ENCODE results near the gene PRG3.

The PRG3 gene

DNA sequence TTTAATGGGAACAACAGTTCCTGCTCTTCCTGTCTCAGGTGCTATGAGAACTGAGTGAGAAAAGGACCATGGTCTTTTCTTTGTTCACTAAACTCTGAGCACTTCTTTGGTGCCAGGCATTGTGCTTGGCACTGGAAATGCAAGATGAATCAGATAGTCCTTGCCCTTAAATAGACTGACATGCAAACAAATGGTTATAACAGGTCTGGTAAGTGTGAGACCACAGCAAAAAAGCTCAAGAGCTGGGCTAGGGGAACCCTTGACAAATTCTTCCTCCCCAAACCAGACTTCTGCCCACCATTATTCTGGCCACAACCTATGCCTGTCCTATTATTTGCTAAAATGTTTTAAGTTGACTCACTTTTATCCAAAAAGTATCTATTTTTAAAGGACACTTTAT, 40.9 kb upstream of the PRG3 start:
- TF ChIP-seq, protein P1, sequence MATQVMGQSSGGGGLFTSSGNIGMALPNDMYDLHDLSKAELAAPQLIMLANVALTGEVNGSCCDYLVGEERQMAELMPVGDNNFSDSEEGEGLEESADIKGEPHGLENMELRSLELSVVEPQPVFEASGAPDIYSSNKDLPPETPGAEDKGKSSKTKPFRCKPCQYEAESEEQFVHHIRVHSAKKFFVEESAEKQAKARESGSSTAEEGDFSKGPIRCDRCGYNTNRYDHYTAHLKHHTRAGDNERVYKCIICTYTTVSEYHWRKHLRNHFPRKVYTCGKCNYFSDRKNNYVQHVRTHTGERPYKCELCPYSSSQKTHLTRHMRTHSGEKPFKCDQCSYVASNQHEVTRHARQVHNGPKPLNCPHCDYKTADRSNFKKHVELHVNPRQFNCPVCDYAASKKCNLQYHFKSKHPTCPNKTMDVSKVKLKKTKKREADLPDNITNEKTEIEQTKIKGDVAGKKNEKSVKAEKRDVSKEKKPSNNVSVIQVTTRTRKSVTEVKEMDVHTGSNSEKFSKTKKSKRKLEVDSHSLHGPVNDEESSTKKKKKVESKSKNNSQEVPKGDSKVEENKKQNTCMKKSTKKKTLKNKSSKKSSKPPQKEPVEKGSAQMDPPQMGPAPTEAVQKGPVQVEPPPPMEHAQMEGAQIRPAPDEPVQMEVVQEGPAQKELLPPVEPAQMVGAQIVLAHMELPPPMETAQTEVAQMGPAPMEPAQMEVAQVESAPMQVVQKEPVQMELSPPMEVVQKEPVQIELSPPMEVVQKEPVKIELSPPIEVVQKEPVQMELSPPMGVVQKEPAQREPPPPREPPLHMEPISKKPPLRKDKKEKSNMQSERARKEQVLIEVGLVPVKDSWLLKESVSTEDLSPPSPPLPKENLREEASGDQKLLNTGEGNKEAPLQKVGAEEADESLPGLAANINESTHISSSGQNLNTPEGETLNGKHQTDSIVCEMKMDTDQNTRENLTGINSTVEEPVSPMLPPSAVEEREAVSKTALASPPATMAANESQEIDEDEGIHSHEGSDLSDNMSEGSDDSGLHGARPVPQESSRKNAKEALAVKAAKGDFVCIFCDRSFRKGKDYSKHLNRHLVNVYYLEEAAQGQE (IDR thresholded peaks at IDR 0.05; ENCODE audit: insufficient read depth in 1 of 2, low read depth in 2 of 2, low read length in 2 of 2) = no peak
- TF ChIP-seq SIN3A (IDR thresholded peaks at IDR 0.05; ENCODE audit: borderline replicate concordance, insufficient read depth, low read length) (no peak), POLR2AphosphoS5 (IDR thresholded peaks at IDR 0.05; ENCODE audit: low read depth, low read length) (no peak), TAF1 (IDR thresholded peaks at IDR 0.05; ENCODE audit: borderline replicate concordance, insufficient read depth, low read length) (no peak), FOXP2 (optimal IDR thresholded peaks at IDR 0.05; ENCODE audit: borderline replicate concordance, extremely low read depth, extremely low read length, insufficient read depth) (no peak)

DNA sequence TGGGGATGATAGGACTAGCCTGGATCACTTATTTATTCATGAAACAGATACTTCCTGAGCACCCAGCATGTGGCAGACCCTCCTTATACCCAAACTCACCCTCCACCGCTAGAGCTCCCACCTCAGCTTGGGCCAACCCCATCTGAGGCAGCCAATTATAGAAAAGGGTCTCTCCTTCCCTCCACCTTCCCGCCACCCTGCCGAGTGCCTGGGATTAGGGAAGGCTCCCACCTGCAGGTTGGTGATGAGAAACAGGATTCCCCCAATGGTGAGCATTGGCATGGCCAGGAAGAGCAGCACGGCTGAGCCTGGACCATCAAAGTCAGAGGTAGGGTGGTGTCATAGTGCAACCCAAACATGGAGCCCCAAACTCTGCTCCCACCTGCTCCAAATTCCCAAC, 40.1 kb upstream of the PRG3 start:
- TF ChIP-seq FOXP2 (optimal IDR thresholded peaks at IDR 0.05; ENCODE audit: borderline replicate concordance, extremely low read depth, extremely low read length, insufficient read depth) = no peak
- TF ChIP-seq, protein P1 (IDR thresholded peaks at IDR 0.05; ENCODE audit: insufficient read depth in 1 of 2, low read depth in 2 of 2, low read length in 2 of 2) = no peak

DNA sequence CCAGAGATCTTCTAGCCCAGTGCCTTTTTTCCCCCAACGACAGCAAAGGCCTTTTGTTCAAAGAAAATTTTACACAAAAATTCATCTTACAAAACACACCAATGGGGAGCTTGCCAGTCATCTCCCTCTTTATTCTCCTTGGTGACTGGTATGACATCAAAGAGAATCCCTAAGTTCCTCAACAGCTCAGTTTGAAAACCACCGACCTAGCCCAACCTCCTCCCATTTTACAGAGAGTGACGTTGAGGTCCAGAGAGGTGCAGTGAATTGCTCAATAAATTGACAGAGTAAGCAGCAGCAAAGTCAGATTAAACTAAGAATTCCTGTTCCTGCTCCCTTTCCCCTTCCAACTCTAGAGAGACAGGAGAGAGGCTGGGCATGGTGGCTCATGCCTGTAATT, 38.2 kb upstream of the PRG3 start:
- TF ChIP-seq SIN3A (IDR thresholded peaks at IDR 0.05; ENCODE audit: borderline replicate concordance, insufficient read depth, low read length) (no peak), TAF1 (IDR thresholded peaks at IDR 0.05; ENCODE audit: borderline replicate concordance, insufficient read depth, low read length) (no peak), FOXP2 (optimal IDR thresholded peaks at IDR 0.05; ENCODE audit: borderline replicate concordance, extremely low read depth, extremely low read length, insufficient read depth) (no peak), POLR2AphosphoS5 (IDR thresholded peaks at IDR 0.05; ENCODE audit: low read depth, low read length) (no peak)
- TF ChIP-seq, protein P1 (IDR thresholded peaks at IDR 0.05; ENCODE audit: insufficient read depth in 1 of 2, low read depth in 2 of 2, low read length in 2 of 2) = no peak

DNA sequence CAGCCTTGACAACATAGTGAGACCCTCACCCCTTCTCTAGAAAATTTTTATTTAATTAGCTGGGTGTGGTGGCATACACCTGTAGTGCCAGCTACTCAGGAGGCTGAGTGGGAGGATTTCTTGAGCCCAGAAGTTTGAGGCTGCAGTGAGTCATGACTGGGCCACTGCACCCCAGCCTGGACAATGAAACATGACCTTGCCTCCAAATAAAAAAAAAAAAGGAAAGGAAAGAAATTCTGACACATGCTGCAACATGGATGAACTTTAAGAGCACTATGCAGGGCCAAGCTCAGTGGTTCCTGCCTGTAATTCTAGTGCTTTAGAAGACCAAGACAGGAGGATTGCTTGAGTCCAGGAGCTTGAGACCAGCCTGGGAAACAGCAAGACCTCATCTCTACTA, 37.2 kb upstream of the PRG3 start:
- TF ChIP-seq POLR2AphosphoS5 (IDR thresholded peaks at IDR 0.05; ENCODE audit: low read depth, low read length) (no peak), TAF1 (IDR thresholded peaks at IDR 0.05; ENCODE audit: borderline replicate concordance, insufficient read depth, low read length) (no peak)

DNA sequence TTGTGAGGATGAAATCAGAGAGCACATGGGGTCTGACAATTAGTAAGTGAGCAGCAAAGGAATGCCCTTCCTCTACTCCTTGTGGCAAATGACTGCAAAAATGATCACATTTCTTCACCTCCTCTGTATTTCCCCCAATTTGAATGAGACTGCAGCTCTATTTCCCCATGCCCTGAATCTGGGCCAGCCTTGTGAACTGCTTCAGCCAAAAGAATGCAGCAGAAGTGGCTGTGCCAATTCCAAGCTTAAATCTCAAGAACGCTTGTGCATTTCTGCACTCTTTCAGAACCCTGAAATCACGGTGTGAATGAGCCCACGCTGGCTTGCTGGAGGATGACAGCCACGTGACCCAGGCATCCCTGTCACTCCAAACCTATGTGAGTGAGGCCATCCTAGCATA, 36.1 kb upstream of the PRG3 start:
- no peak for TF ChIP-seq TAF1 (IDR thresholded peaks at IDR 0.05; ENCODE audit: borderline replicate concordance, insufficient read depth, low read length)
- TF ChIP-seq FOXP2 (optimal IDR thresholded peaks at IDR 0.05; ENCODE audit: borderline replicate concordance, extremely low read depth, extremely low read length, insufficient read depth) = no peak
- TF ChIP-seq SIN3A (IDR thresholded peaks at IDR 0.05; ENCODE audit: borderline replicate concordance, insufficient read depth, low read length) = no peak
- no peak for TF ChIP-seq POLR2AphosphoS5 (IDR thresholded peaks at IDR 0.05; ENCODE audit: low read depth, low read length)
- TF ChIP-seq, protein P1 (IDR thresholded peaks at IDR 0.05; ENCODE audit: insufficient read depth in 1 of 2, low read depth in 2 of 2, low read length in 2 of 2) = no peak
